ENCODE measurements around the gene LRRC75B. TPM values are rescaled to one million over a fixed set of nuclear protein-coding genes. Genes with fewer than 3 reads are reported as not detected.

The LRRC75B gene
- total and polyA plus RNA-seq, 2 donors (not counting 3 experiments of a cell fraction or from before 2014, with no cell fraction given) = 8.9 to 15.0 TPM

DNA sequence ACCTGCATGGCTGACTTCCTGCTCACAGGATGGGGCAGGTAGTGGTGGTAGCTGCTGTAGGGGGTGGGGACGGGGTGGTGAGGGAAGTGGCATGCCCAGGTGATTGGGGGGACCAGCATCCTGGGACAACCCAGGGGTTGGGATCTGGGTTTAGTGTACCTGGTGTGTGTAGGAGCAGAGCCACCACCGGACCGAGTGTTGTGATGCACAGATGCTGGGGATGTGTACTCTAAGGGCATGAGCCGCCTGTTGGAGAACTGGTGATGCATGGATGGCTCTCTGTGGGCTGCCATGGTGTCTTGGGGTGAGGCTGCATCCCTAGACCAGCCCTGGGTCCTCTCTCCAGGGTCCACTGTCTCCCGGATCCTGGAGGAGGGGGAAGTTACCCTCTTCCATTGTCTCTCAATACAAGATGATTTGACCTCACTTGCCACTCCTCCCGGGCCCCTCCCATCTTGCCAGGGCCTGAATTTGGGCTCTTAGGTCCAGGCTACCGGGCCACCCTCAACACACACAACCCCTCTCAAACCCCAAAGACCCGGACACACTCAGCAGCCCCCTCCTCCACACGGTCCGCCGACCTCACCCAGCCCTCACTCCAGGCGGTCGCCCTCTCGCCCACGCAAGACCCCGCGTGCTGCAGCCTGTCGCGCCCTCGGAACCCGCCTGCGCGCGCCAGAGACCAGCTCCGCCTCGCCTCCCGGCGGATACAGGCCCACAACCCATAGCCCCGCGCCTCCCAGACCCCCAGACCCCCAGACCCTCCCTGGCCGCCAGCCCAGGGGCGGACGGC, 619 bp downstream of the LRRC75B start:
- peak overlapping the region; percentile 54 to 69 (median 60) for H3K4me3 ChIP-seq (replicated peaks in 1 of 3; ENCODE audit: insufficient read depth in 1 of 3, low read depth in 1 of 3, low read length in 3 of 3)
- CTCF ChIA-PET = interaction anchor here (1.6 kb wide), 1 partner anchor 180 kb away, joined by 4 read pairs; no protein-coding TSS in a partner anchor
- H3K79me2 ChIP-seq (ENCODE audit: control insufficient read depth, insufficient read depth, low read length) = no peaks in the 10 kb centered on the region
- peak overlapping the region; percentile 95 for H2AFZ ChIP-seq (ENCODE audit: low read depth, low read length)
- peak overlapping the region; percentile 79 for H3K9ac ChIP-seq (replicated peaks; ENCODE audit: extremely low read depth, insufficient read depth, low read length)
- H3K9me1 ChIP-seq (replicated peaks; ENCODE audit: control insufficient read depth, extremely low read depth, insufficient read depth, low read length) = no peaks in the 10 kb centered on the region
- DNase-seq (ENCODE audit: low read depth, low spot score) (peak; percentile 8), FAIRE-seq (no peak)
- H3K27me3 ChIP-seq (ENCODE audit: control insufficient read depth in 2 of 2, insufficient read depth in 2 of 2, low read length in 2 of 2) = no peaks in the 10 kb centered on the region
- dilution Hi-C loops (cut with MboI; ENCODE audit: extremely low pct_ligation_motif_present, low sequenced_read_pairs) = no loop called here
- H3K27ac ChIP-seq (ENCODE audit: insufficient read depth, low read depth, low read length) = no peak overlapping the region
- TF ChIP-seq MYC (IDR thresholded peaks at IDR 0.05; ENCODE audit: low read depth, low read length) (no peak), POLR2AphosphoS5 (IDR thresholded peaks at IDR 0.05; ENCODE audit: insufficient read depth, low read depth, low read length) (no peak), FOS (IDR thresholded peaks at IDR 0.05; ENCODE audit: borderline replicate concordance, insufficient read depth, low read length) (no peak), JUN (IDR thresholded peaks at IDR 0.05; ENCODE audit: borderline replicate concordance, insufficient read depth, insufficient read length, low read depth) (no peak), EZH2 (IDR thresholded peaks at IDR 0.05; ENCODE audit: borderline replicate concordance, low read depth, low read length, severe bottlenecking) (no peak), POLR2A (IDR thresholded peaks at IDR 0.05; ENCODE audit: low read depth, low read length) (no peak), GATA2 (IDR thresholded peaks at IDR 0.05; ENCODE audit: insufficient read depth, insufficient read length, low read depth, low read length) (no peak), MAX (IDR thresholded peaks at IDR 0.05; ENCODE audit: insufficient read depth, insufficient read length) (no peak)
- TF ChIP-seq, protein P1, sequence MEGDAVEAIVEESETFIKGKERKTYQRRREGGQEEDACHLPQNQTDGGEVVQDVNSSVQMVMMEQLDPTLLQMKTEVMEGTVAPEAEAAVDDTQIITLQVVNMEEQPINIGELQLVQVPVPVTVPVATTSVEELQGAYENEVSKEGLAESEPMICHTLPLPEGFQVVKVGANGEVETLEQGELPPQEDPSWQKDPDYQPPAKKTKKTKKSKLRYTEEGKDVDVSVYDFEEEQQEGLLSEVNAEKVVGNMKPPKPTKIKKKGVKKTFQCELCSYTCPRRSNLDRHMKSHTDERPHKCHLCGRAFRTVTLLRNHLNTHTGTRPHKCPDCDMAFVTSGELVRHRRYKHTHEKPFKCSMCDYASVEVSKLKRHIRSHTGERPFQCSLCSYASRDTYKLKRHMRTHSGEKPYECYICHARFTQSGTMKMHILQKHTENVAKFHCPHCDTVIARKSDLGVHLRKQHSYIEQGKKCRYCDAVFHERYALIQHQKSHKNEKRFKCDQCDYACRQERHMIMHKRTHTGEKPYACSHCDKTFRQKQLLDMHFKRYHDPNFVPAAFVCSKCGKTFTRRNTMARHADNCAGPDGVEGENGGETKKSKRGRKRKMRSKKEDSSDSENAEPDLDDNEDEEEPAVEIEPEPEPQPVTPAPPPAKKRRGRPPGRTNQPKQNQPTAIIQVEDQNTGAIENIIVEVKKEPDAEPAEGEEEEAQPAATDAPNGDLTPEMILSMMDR (IDR thresholded peaks at IDR 0.05; ENCODE audit: extremely low read depth in 1 of 2, insufficient read depth in 1 of 2, low read depth in 1 of 2, low read length in 2 of 2) = no peak
- H3K4me1 ChIP-seq (ENCODE audit: control insufficient read depth, extremely low read depth, insufficient read depth, low read length) = peaks cover 7% of the 10 kb centered on the region
- peak overlapping the region; percentile 85 for H3K4me2 ChIP-seq (ENCODE audit: insufficient read depth, low read length)
- H3K9me3 ChIP-seq (replicated peaks; ENCODE audit: control insufficient read depth, insufficient read depth, low read length) = no peaks in the 10 kb centered on the region
- intact Hi-C loops (cut with micrococcal nuclease) = no loop called here
- H3K36me3 ChIP-seq (ENCODE audit: control insufficient read depth in 2 of 2, extremely low read depth in 1 of 2, insufficient read depth in 2 of 2, low read length in 2 of 2) = no peaks in the 10 kb centered on the region
- POLR2A ChIA-PET = no interaction called here
- TSS peak; percentile 19 for BruUV-seq (replicated peaks)
- no peaks in the 10 kb centered on the region for H4K20me1 ChIP-seq (replicated peaks; ENCODE audit: control insufficient read depth, extremely low read depth, insufficient read depth, low read length)
